Liver (tissue), 9 donors: ENCODE measurements around the gene FCN1. TPM values are rescaled to one million over a fixed set of nuclear protein-coding genes. Genes with fewer than 3 reads are reported as not detected.

Source experiments
- DNase-seq: peaks from one replicate; pipeline ENCODE4 v3.0.0-alpha.2; 2017; ENCODE audit warnings: low spot score
- H3K27ac ChIP-seq, 2 donors: one replicate each; pipeline ENCODE4 v1.7.0; 2013; ENCODE audit warnings: inconsistent platforms in 2 of 2, low read length in 2 of 2, control low read depth in 1 of 2, low read depth in 1 of 2, mild to moderate bottlenecking in 1 of 2
- H3K27me3 ChIP-seq, 4 donors: one replicate each; pipeline versions ENCODE4 v1.6.1 to v1.7.0; 2013; ENCODE audit warnings: low read length in 3 of 4, inconsistent platforms in 1 of 4, mild to moderate bottlenecking in 1 of 4, moderate library complexity in 1 of 4; ENCODE audit not compliant: control insufficient read depth in 4 of 4, insufficient read depth in 4 of 4
- H3K36me3 ChIP-seq, 4 donors: one replicate each; pipeline versions ENCODE4 v1.6.1 to v1.7.0; 2013; ENCODE audit warnings: low read length in 3 of 4, mild to moderate bottlenecking in 3 of 4, low read depth in 1 of 4, moderate library complexity in 1 of 4; ENCODE audit not compliant: control insufficient read depth in 4 of 4, insufficient read depth in 3 of 4
- H3K4me1 ChIP-seq, 4 donors: one replicate each; pipeline versions ENCODE4 v1.6.1 to v1.7.0; 2013; ENCODE audit warnings: low read length in 3 of 4, mild to moderate bottlenecking in 3 of 4, moderate library complexity in 1 of 4; ENCODE audit not compliant: control insufficient read depth in 4 of 4, insufficient read depth in 4 of 4
- H3K4me3 ChIP-seq, 3 donors: one replicate each; pipeline versions ENCODE4 v1.6.1 to v1.7.0; 2013; ENCODE audit warnings: low read length in 3 of 3, control low read depth in 1 of 3, low read depth in 1 of 3, mild to moderate bottlenecking in 1 of 3
- H3K9ac ChIP-seq, 2 donors: one replicate each; pipeline ENCODE4 v1.7.0; 2013; ENCODE audit warnings: low read length in 2 of 2, mild to moderate bottlenecking in 2 of 2, moderate library complexity in 2 of 2, control low read depth in 1 of 2, low read depth in 1 of 2
- H3K9me3 ChIP-seq, 4 donors: one replicate each; pipeline versions ENCODE4 v1.6.1 to v1.7.0; 2013; ENCODE audit warnings: low read length in 3 of 4; ENCODE audit not compliant: control insufficient read depth in 4 of 4
- ATF3 ChIP-seq: IDR thresholded peaks from 2 replicates; pipeline ENCODE4 v1.6.1; 2016; ENCODE audit warnings: antibody characterized with exemption
- EGR1 ChIP-seq, 2 donors: IDR thresholded peaks; 2 replicates each; pipeline ENCODE4 v1.6.1; 2016 to 2018; ENCODE audit warnings: antibody characterized with exemption in 2 of 2, low read depth in 2 of 2
- FOXA1 ChIP-seq: IDR thresholded peaks from 2 replicates; pipeline ENCODE4 v1.6.1; 2016; ENCODE audit warnings: antibody characterized with exemption
- FOXA2 ChIP-seq: IDR thresholded peaks from 2 replicates; pipeline ENCODE4 v1.6.1; 2016; ENCODE audit warnings: antibody characterized with exemption
- GABPA ChIP-seq, 2 donors: IDR thresholded peaks in 1 of 2; conservative IDR thresholded peaks in 1 of 2; 2 replicates each; pipeline ENCODE4 v1.6.1; 2016; ENCODE audit warnings: antibody characterized with exemption in 2 of 2, mild to moderate bottlenecking in 1 of 2, moderate library complexity in 1 of 2
- HNF4A ChIP-seq, 2 donors: conservative IDR thresholded peaks; 2 replicates each; pipeline ENCODE4 v1.6.1; 2016; ENCODE audit warnings: antibody characterized with exemption in 2 of 2, mild to moderate bottlenecking in 2 of 2
- HNF4G ChIP-seq: IDR thresholded peaks from 2 replicates; pipeline ENCODE4 v1.6.1; 2016; ENCODE audit warnings: antibody characterized with exemption
- JUND ChIP-seq, 2 donors: IDR thresholded peaks; 2 replicates each; pipeline ENCODE4 v1.6.1; 2016; ENCODE audit warnings: antibody characterized with exemption in 2 of 2
- MAX ChIP-seq: IDR thresholded peaks from 2 replicates; pipeline ENCODE4 v1.6.1; 2016; ENCODE audit warnings: antibody characterized with exemption
- NR2F2 ChIP-seq: IDR thresholded peaks from 2 replicates; pipeline ENCODE4 v1.6.1; 2016; ENCODE audit warnings: antibody characterized with exemption
- RAD21 ChIP-seq, 2 donors: IDR thresholded peaks; 2 replicates each; pipeline ENCODE4 v1.6.1; 2016; ENCODE audit warnings: antibody characterized with exemption in 2 of 2, mild to moderate bottlenecking in 2 of 2
- RXRA ChIP-seq, 2 donors: IDR thresholded peaks; 2 replicates each; pipeline ENCODE4 v1.6.1; 2017 to 2018; ENCODE audit warnings: antibody characterized with exemption in 2 of 2, mild to moderate bottlenecking in 1 of 2
- SP1 ChIP-seq: IDR thresholded peaks from 2 replicates; pipeline ENCODE4 v1.6.1; 2018; ENCODE audit warnings: antibody characterized with exemption, mild to moderate bottlenecking
- TAF1 ChIP-seq: conservative IDR thresholded peaks from 2 replicates; pipeline ENCODE4 v1.6.1; 2016; ENCODE audit warnings: antibody characterized with exemption, mild to moderate bottlenecking
- YY1 ChIP-seq: IDR thresholded peaks from 2 replicates; pipeline ENCODE4 v1.6.1; 2016; ENCODE audit warnings: antibody characterized with exemption, mild to moderate bottlenecking
- WGBS: extraction: QIAGEN DNeasy Blood & Tissue Kit; methylation state at CpG from one replicate; pipeline ENCODE4 v1.1.7; 2013; 5-methylcytosine and 5-hydroxymethylcytosine counted together
- polyA plus RNA-seq, 2 donors: library from polyadenylated mRNA; stranded (reverse) in 1 of 2; unstranded in 1 of 2; fragments of 200-250 nt in 1 of 2; fragments of >200 nt in 1 of 2; fragmentation: Nextera tagmentation in 1 of 2; extraction: Ambion mirVana in 1 of 2; gene quantifications; one replicate each; pipeline versions ENCODE4 v1.2.1 to v1.2.3, GENCODE V29; 2013 to 2015
- total RNA-seq, 2 donors: library from RNA; depleted of rRNA; stranded (reverse); fragments of >200 nt; gene quantifications; one replicate each; pipeline ENCODE4 v1.2.3, GENCODE V29; 2014
- TF ChIP-seq, protein P1 (sequence below): IDR thresholded peaks from 2 replicates; pipeline ENCODE4 v1.6.1; 2016; ENCODE audit warnings: antibody characterized with exemption
- TF ChIP-seq, protein P2 (sequence below): fragments of 150-350 bp; IDR thresholded peaks from 2 replicates; pipeline ENCODE4 v1.5.1; 2017; ENCODE audit warnings: improper control_type of control experiment, low read depth, low read length; ENCODE audit not compliant: missing input control
- TF ChIP-seq, protein P3 (sequence below): IDR thresholded peaks from 2 replicates; pipeline ENCODE4 v1.6.1; 2016; ENCODE audit warnings: antibody characterized with exemption, mild to moderate bottlenecking
- donor health status: healthy.
- donor health status: healthy.
- donor health status: healthy.
- donor health status: healthy.
- donor health status: healthy.

The FCN1 gene
- total and polyA plus RNA-seq, 4 donors = 0.97 to 15.0 (median 5.4) TPM

DNA sequence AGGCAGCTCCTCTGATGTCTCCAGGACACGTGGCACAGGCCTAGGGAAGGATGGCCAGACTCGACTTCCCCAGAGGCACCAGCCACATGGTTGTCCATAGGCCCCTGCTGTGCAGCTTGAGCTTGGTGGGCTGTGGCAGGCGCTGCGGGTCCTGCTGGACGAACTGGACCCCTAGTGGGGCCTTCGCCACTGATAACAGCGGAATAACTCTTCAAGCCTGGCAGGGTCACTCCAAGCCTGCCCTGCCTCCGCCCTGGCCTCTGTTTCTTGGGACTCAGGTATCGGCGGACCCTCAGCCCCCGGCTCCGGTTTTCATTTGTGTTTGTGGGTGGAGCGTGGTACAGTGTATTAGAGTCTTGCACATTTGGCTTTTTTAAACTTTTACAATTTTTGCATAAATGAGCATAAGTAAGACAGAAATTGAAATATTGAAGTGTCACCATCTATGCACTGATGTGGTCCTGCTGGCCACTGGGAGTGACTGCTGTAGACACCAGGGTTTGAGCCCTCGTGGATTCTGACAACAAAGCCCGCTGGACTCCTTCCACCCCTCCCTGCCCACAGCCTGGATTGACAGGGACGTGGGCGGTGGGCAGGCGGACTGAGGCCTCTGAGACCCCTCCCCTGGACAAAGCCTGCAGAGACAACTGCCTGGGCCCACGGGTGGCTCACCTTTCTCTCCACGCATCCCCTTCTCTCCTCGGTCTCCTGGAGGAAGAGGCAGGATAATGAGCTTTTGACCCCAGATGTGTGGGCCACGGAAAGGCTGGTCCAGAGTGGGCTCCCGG, 3.8 kb downstream of the FCN1 start:
- peak; percentile 21 for DNase-seq
- no peaks in the 10 kb centered on the region for H3K27me3 ChIP-seq

More for the DNA sequence above, 3.8 kb downstream of the FCN1 start:
- H3K36me3 ChIP-seq = no peaks in the 10 kb centered on the region
- H3K9me3 ChIP-seq = peaks cover 0 to 4% (median 0%) of the 10 kb centered on the region in 4 donors
- no peak overlapping the region for H3K27ac ChIP-seq
- H3K9ac ChIP-seq = no peak overlapping the region
- H3K4me3 ChIP-seq = no peak overlapping the region
- whole genome bisulfite sequencing = 83% methylated on average over 23 of the region's 23 CpGs
- H3K4me1 ChIP-seq = no peaks in the 10 kb centered on the region
- no peak for TF ChIP-seq EGR1 (IDR thresholded peaks at IDR 0.05; ENCODE audit: low read depth in 2 of 2)
- TF ChIP-seq, protein P1, sequence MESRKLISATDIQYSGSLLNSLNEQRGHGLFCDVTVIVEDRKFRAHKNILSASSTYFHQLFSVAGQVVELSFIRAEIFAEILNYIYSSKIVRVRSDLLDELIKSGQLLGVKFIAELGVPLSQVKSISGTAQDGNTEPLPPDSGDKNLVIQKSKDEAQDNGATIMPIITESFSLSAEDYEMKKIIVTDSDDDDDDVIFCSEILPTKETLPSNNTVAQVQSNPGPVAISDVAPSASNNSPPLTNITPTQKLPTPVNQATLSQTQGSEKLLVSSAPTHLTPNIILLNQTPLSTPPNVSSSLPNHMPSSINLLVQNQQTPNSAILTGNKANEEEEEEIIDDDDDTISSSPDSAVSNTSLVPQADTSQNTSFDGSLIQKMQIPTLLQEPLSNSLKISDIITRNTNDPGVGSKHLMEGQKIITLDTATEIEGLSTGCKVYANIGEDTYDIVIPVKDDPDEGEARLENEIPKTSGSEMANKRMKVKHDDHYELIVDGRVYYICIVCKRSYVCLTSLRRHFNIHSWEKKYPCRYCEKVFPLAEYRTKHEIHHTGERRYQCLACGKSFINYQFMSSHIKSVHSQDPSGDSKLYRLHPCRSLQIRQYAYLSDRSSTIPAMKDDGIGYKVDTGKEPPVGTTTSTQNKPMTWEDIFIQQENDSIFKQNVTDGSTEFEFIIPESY = no peak
- no peak for TF ChIP-seq YY1
- TF ChIP-seq, protein P2, sequence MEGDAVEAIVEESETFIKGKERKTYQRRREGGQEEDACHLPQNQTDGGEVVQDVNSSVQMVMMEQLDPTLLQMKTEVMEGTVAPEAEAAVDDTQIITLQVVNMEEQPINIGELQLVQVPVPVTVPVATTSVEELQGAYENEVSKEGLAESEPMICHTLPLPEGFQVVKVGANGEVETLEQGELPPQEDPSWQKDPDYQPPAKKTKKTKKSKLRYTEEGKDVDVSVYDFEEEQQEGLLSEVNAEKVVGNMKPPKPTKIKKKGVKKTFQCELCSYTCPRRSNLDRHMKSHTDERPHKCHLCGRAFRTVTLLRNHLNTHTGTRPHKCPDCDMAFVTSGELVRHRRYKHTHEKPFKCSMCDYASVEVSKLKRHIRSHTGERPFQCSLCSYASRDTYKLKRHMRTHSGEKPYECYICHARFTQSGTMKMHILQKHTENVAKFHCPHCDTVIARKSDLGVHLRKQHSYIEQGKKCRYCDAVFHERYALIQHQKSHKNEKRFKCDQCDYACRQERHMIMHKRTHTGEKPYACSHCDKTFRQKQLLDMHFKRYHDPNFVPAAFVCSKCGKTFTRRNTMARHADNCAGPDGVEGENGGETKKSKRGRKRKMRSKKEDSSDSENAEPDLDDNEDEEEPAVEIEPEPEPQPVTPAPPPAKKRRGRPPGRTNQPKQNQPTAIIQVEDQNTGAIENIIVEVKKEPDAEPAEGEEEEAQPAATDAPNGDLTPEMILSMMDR = no peak
- no peak for TF ChIP-seq TAF1
- no peak for TF ChIP-seq RAD21 (IDR thresholded peaks at IDR 0.05)
- no peak for TF ChIP-seq FOXA2
- TF ChIP-seq RXRA (IDR thresholded peaks at IDR 0.05) = no peak
- TF ChIP-seq SP1 = no peak
- no peak for TF ChIP-seq FOXA1
- TF ChIP-seq MAX = no peak
- TF ChIP-seq NR2F2 = no peak
- no peak for TF ChIP-seq JUND (IDR thresholded peaks at IDR 0.05)
- no peak for TF ChIP-seq HNF4G
- TF ChIP-seq, protein P3, sequence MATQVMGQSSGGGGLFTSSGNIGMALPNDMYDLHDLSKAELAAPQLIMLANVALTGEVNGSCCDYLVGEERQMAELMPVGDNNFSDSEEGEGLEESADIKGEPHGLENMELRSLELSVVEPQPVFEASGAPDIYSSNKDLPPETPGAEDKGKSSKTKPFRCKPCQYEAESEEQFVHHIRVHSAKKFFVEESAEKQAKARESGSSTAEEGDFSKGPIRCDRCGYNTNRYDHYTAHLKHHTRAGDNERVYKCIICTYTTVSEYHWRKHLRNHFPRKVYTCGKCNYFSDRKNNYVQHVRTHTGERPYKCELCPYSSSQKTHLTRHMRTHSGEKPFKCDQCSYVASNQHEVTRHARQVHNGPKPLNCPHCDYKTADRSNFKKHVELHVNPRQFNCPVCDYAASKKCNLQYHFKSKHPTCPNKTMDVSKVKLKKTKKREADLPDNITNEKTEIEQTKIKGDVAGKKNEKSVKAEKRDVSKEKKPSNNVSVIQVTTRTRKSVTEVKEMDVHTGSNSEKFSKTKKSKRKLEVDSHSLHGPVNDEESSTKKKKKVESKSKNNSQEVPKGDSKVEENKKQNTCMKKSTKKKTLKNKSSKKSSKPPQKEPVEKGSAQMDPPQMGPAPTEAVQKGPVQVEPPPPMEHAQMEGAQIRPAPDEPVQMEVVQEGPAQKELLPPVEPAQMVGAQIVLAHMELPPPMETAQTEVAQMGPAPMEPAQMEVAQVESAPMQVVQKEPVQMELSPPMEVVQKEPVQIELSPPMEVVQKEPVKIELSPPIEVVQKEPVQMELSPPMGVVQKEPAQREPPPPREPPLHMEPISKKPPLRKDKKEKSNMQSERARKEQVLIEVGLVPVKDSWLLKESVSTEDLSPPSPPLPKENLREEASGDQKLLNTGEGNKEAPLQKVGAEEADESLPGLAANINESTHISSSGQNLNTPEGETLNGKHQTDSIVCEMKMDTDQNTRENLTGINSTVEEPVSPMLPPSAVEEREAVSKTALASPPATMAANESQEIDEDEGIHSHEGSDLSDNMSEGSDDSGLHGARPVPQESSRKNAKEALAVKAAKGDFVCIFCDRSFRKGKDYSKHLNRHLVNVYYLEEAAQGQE = no peak
- TF ChIP-seq ATF3 = no peak
- no peak for TF ChIP-seq GABPA (IDR thresholded peaks at IDR 0.05 in 1 of 2, conservative IDR thresholded peaks at IDR 0.05 in 1 of 2)
- TF ChIP-seq HNF4A (conservative IDR thresholded peaks at IDR 0.05) = no peak
